Measurements from ENCODE around the gene TSSK2. TPM values are rescaled to one million over a fixed set of nuclear protein-coding genes. Genes with fewer than 3 reads are reported as not detected.
"Not testable (repeated sequence)": the region's sequence is repeated elsewhere in the genome, so short reads cannot be mapped to it uniquely, and the experiment has no call there.

Gene TSSK2
- total and polyA plus RNA-seq, 2 experiments from 2014 or later = not detected

GRCh38 chr22:19151329-19152191, 20.5 kb downstream of the TSSK2 start:
- Histone ChIP-seq H3K79me2 (no peaks in the 10 kb centered on the region), H3K36me3 (replicated peaks; ENCODE audit: insufficient read depth, low read depth) (no peaks in the 10 kb centered on the region), H3K4me2 (no peak overlapping the region), H4K20me1 (ENCODE audit: insufficient read depth, poor library complexity, severe bottlenecking) (no peaks in the 10 kb centered on the region), H2AFZ (no peak overlapping the region), H3K4me1 (ENCODE audit: insufficient read depth) (no peaks in the 10 kb centered on the region), H3K9me3 (ENCODE audit: low read depth) (no peaks in the 10 kb centered on the region), H3K4me3 (no peak overlapping the region), H3K27ac (no peak overlapping the region), H3K27me3 (peaks cover 63% of the 10 kb centered on the region), H3K9me2 (replicated peaks; ENCODE audit: insufficient read depth) (no peaks in the 10 kb centered on the region)
- no peak for DNase-seq (ENCODE audit: low spot score)
- TF ChIP-seq CTCF (IDR thresholded peaks at IDR 0.05; ENCODE audit: poor library complexity) (no peak), EZH2phosphoT487 (IDR thresholded peaks at IDR 0.05; ENCODE audit: low read depth, severe bottlenecking, unreplicated experiment) (no peak), EZH2 (IDR thresholded peaks at IDR 0.05; ENCODE audit: borderline replicate concordance) (no peak)
- WGBS (ENCODE audit: low lambda C conversion rate, missing lambda C conversion rate) = 63% methylated on average over 10 of the region's 10 CpGs

- TF ChIP-seq CTCF (IDR thresholded peaks at IDR 0.05; ENCODE audit: poor library complexity) (no peak), EZH2phosphoT487 (IDR thresholded peaks at IDR 0.05; ENCODE audit: low read depth, severe bottlenecking, unreplicated experiment) (no peak), EZH2 (IDR thresholded peaks at IDR 0.05; ENCODE audit: borderline replicate concordance) (no peak)
- WGBS (ENCODE audit: low lambda C conversion rate, missing lambda C conversion rate) = 74% methylated on average over 11 of the region's 11 CpGs
- H3K79me2 ChIP-seq = no peaks in the 10 kb centered on the region
- no peak overlapping the region for H2AFZ ChIP-seq
- H3K4me3 ChIP-seq = no peak overlapping the region
- H3K27me3 ChIP-seq = peaks cover 46% of the 10 kb centered on the region
- peak; percentile 2 for DNase-seq (ENCODE audit: low spot score)
- no peaks in the 10 kb centered on the region for H3K4me1 ChIP-seq (ENCODE audit: insufficient read depth)
- no peaks in the 10 kb centered on the region for H3K36me3 ChIP-seq (replicated peaks; ENCODE audit: insufficient read depth, low read depth)
- H3K4me2 ChIP-seq = no peak overlapping the region
- no peaks in the 10 kb centered on the region for H4K20me1 ChIP-seq (ENCODE audit: insufficient read depth, poor library complexity, severe bottlenecking)
- no peaks in the 10 kb centered on the region for H3K9me3 ChIP-seq (ENCODE audit: low read depth)
- H3K27ac ChIP-seq = no peak overlapping the region
- H3K9me2 ChIP-seq (replicated peaks; ENCODE audit: insufficient read depth) = no peaks in the 10 kb centered on the region
Measured at GRCh38 chr22:19152942-19153883, 22.1 kb downstream of the TSSK2 start.

- not testable (repeated sequence) for H4K20me1 ChIP-seq (ENCODE audit: insufficient read depth, poor library complexity, severe bottlenecking); H3K9me3 ChIP-seq (ENCODE audit: low read depth)
Measured at GRCh38 chr22:19156109-19156508, 25.0 kb downstream of the TSSK2 start.

GRCh38 chr22:19158649-19159048, 27.5 kb downstream of the TSSK2 start:
- H3K9me3 ChIP-seq (ENCODE audit: low read depth); H3K27ac ChIP-seq; H3K27me3 ChIP-seq; H3K4me3 ChIP-seq; H4K20me1 ChIP-seq (ENCODE audit: insufficient read depth, poor library complexity, severe bottlenecking); H3K4me2 ChIP-seq; H2AFZ ChIP-seq; H3K79me2 ChIP-seq; H3K9me2 ChIP-seq (replicated peaks; ENCODE audit: insufficient read depth); H3K36me3 ChIP-seq (replicated peaks; ENCODE audit: insufficient read depth, low read depth); H3K4me1 ChIP-seq (ENCODE audit: insufficient read depth); DNase-seq (ENCODE audit: low spot score): not testable (repeated sequence)
- 89% methylated on average over 11 of the region's 11 CpGs for WGBS (ENCODE audit: low lambda C conversion rate, missing lambda C conversion rate)

More at GRCh38 chr22:19156109-19156508, 25.0 kb downstream of the TSSK2 start:
- not testable (repeated sequence) for H3K27ac ChIP-seq; H3K4me1 ChIP-seq (ENCODE audit: insufficient read depth); DNase-seq (ENCODE audit: low spot score); H3K79me2 ChIP-seq; H3K9me2 ChIP-seq (replicated peaks; ENCODE audit: insufficient read depth); H3K36me3 ChIP-seq (replicated peaks; ENCODE audit: insufficient read depth, low read depth); H2AFZ ChIP-seq; H3K4me2 ChIP-seq; H3K4me3 ChIP-seq
- WGBS (ENCODE audit: low lambda C conversion rate, missing lambda C conversion rate) = 89% methylated on average over 9 of the region's 9 CpGs
- H3K27me3 ChIP-seq = peaks cover 25% of the 10 kb centered on the region

Data from hepatocyte (in vitro differentiated cells).